Measurements from ENCODE around the gene CLTRN. TPM values are rescaled to one million over a fixed set of nuclear protein-coding genes. Genes with fewer than 3 reads are reported as not detected.

Gene CLTRN
- total and polyA plus RNA-seq, 11 donors = 0.11 to 1.8 (median 1.1) TPM

GRCh38 chrX:15643786-15644559, 20.6 kb downstream of the CLTRN start:
- Histone ChIP-seq H3K27me3 (peaks cover 0 to 71% (median 0%) of the 10 kb centered on the region in 9 donors), H3K36me3 (no peaks in the 10 kb centered on the region), H3K9me3 (no peaks in the 10 kb centered on the region), H3K4me1 (no peaks in the 10 kb centered on the region), H3K4me3 (no peak overlapping the region), H3K27ac (no peak overlapping the region)
- intact Hi-C loops (cut with DNase I) = loop anchor here in 8 of 10 donors (5.0 to 10.0 kb wide), 3 partner anchors 49 to 149 kb away; partner anchors contain the start of gene PIR (in 6 of the 8)
- DNase-seq = no peak
- no peak for ATAC-seq
- TF ChIP-seq CTCF (IDR thresholded peaks at IDR 0.05) (no peak), POLR2A (IDR thresholded peaks at IDR 0.05) (no peak)
- WGBS, 4 donors = 80 to 91% (median 86%) methylated on average over 7 of the region's 7 CpGs

DNA sequence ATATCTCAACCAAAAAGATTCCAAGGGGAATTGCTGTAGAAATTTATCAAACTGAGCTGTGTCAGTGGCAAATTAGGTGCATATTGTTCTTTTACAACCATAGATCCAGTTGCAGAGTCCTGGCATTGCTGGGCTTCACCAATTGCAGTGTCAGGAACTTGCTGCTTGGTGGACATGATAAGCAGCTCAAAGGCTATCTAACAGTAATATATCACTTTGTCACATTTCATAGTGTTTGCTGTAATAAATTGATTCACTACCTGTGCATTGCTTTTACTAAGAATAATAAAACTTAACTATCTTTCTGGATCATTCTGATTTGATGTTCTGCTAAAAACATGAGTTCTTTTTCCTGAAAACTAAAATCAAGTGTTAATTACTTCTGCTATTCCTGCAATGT, 33.0 kb downstream of the CLTRN start:
- Histone ChIP-seq H3K4me3 (no peak overlapping the region), H3K36me3 (no peaks in the 10 kb centered on the region), H3K27ac (no peak overlapping the region), H3K27me3 (peaks cover 0 to 47% (median 0%) of the 10 kb centered on the region in 9 donors), H3K4me1 (no peaks in the 10 kb centered on the region), H3K9me3 (no peaks in the 10 kb centered on the region)
- TF ChIP-seq POLR2A (IDR thresholded peaks at IDR 0.05) (no peak), CTCF (IDR thresholded peaks at IDR 0.05) (no peak)
- DNase-seq (no peak), ATAC-seq (no peak)
- intact Hi-C loops (cut with DNase I) = no loop called here

DNA sequence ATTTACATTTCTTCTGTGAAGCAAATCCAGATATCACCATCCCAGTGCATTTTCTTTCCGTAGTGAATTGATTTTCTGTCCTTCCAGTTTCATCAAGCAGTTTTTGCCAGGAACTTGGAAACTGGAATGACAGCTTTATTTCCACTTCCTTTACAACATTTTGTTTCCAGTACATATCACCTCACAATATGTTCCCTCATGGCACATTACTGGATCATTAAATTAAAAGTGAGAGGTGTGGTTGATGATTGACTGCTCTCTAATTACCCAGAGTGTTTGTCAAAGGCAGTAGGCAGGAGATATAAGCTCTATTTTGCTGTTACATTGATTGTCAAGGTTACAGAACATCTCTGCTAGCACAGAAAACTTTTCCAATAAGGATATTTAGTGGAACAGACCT, 41.6 kb downstream of the CLTRN start:
- TF ChIP-seq POLR2A (IDR thresholded peaks at IDR 0.05) = no peak
- no peak for TF ChIP-seq CTCF (IDR thresholded peaks at IDR 0.05)

GRCh38 chrX:15619053-15619755, 45.4 kb downstream of the CLTRN start:
- H3K9me3 ChIP-seq = no peaks in the 10 kb centered on the region
- ATAC-seq (no peak), DNase-seq (no peak)
- intact Hi-C loops (cut with DNase I) = no loop called here
- no peak overlapping the region for H3K4me3 ChIP-seq
- H3K4me1 ChIP-seq = no peaks in the 10 kb centered on the region
- no peaks in the 10 kb centered on the region for H3K36me3 ChIP-seq
- WGBS, 4 donors = 67 to 91% (median 80%) methylated on average over 3 of the region's 3 CpGs
- no peak overlapping the region for H3K27ac ChIP-seq
- H3K27me3 ChIP-seq = peaks cover 0 to 63% (median 0%) of the 10 kb centered on the region in 9 donors
- no peak for TF ChIP-seq CTCF (IDR thresholded peaks at IDR 0.05)
- TF ChIP-seq POLR2A (IDR thresholded peaks at IDR 0.05) = no peak

More for the DNA sequence above, 41.6 kb downstream of the CLTRN start:
- Histone ChIP-seq H3K9me3 (no peaks in the 10 kb centered on the region), H3K4me1 (no peaks in the 10 kb centered on the region), H3K36me3 (no peaks in the 10 kb centered on the region), H3K27me3 (peaks cover 0 to 58% (median 0%) of the 10 kb centered on the region in 9 donors), H3K27ac (no peak overlapping the region), H3K4me3 (no peak overlapping the region)
- intact Hi-C loops (cut with DNase I) = no loop called here
- DNase-seq = no peak
- no peak for ATAC-seq
- 59 to 85% (median 62%) methylated on average over 1 of the region's 1 CpG for WGBS, 4 donors
